Gastrocnemius medialis (tissue), 4 donors: ENCODE measurements around the gene ADIPOQ. TPM values are rescaled to one million over a fixed set of nuclear protein-coding genes. Genes with fewer than 3 reads are reported as not detected.

ENCODE experiments used
- ATAC-seq, 2 donors: fragments of 150-250 bp; one replicate each; pipeline ENCODE4 v1.9.1; 2016
- DNase-seq, 2 donors: peaks; one replicate each; pipeline ENCODE4 v3.0.0-alpha.2; 2019
- H3K27ac ChIP-seq, 4 donors: fragments of 200-600 bp; sonication (generic); 1 replicate in 1 of 4; 2 replicates in 3 of 4; pipeline ENCODE4 v1.5.1; 2016 to 2018; ENCODE audit warnings: mild to moderate bottlenecking in 2 of 4, moderate library complexity in 1 of 4
- H3K27me3 ChIP-seq, 3 donors: fragments of 200-600 bp; sonication (generic) in 2 of 3; 1 replicate in 1 of 3; 2 replicates in 2 of 3; pipeline versions ENCODE4 v1.5.1 to v1.6.0; 2016 to 2019; ENCODE audit warnings: mild to moderate bottlenecking in 1 of 3, moderate library complexity in 1 of 3
- H3K36me3 ChIP-seq, 2 donors: fragments of 200-600 bp; sonication (generic) in 1 of 2; one replicate each; pipeline ENCODE4 v1.5.1; 2017 to 2018
- H3K4me1 ChIP-seq, 2 donors: fragments of 200-600 bp; sonication (generic) in 1 of 2; one replicate each; pipeline ENCODE4 v1.5.1; 2016 to 2017; ENCODE audit warnings: mild to moderate bottlenecking in 2 of 2
- H3K4me3 ChIP-seq, 4 donors: fragments of 200-600 bp; sonication (generic) in 3 of 4; 1 replicate in 1 of 4; 2 replicates in 3 of 4; pipeline ENCODE4 v1.5.1; 2016 to 2019; ENCODE audit warnings: mild to moderate bottlenecking in 2 of 4
- H3K9me3 ChIP-seq, 3 donors: fragments of 200-600 bp; sonication (generic) in 2 of 3; 1 replicate in 1 of 3; 2 replicates in 2 of 3; pipeline ENCODE4 v1.5.1; 2016 to 2019
- POLR2A ChIP-seq, 2 donors: fragments of 450-650 bp; IDR thresholded peaks; one replicate each; pipeline ENCODE4 v1.6.1; 2017; ENCODE audit warnings: antibody characterized with exemption in 2 of 2, mild to moderate bottlenecking in 2 of 2, moderate library complexity in 2 of 2
- in situ Hi-C, 4 donors: fragments of 200-750 bp; cut with MboI; loops; one replicate each; pipeline versions ENCODE4 v1.15.0 to v1.8.0; 2017; ENCODE audit warnings: low sequenced_read_pairs in 4 of 4
- intact Hi-C: fragments of 100-400 bp; cut with DNase I; formaldehyde crosslinking; loops from one replicate; pipeline ENCODE4 v1.15.1; 2023; ENCODE audit warnings: low total_unique reads
- total RNA-seq, 4 donors: library from RNA; depleted of rRNA; stranded (reverse); fragments of >200 nt; gene quantifications; one replicate each; pipeline versions ENCODE4 v1.1.0 to v1.2.3, GENCODE V29; 2016
- TF ChIP-seq, protein P1 (sequence below), 5 experiments: fragments of 450-650 bp in 3 of 5; fragments of 200-600 bp in 2 of 5; sonication (generic) in 2 of 5; IDR thresholded peaks in 4 of 5; conservative IDR thresholded peaks in 1 of 5; 1 replicate in 4 of 5; 2 replicates in 1 of 5; pipeline ENCODE4 v1.5.1; 2016 to 2019; ENCODE audit warnings: antibody characterized with exemption in 5 of 5, mild to moderate bottlenecking in 3 of 5, moderate library complexity in 3 of 5

Gene ADIPOQ
- total RNA-seq, 4 donors from 2014 or later: 0.33 to 4.1 (median 1.8) TPM

DNA sequence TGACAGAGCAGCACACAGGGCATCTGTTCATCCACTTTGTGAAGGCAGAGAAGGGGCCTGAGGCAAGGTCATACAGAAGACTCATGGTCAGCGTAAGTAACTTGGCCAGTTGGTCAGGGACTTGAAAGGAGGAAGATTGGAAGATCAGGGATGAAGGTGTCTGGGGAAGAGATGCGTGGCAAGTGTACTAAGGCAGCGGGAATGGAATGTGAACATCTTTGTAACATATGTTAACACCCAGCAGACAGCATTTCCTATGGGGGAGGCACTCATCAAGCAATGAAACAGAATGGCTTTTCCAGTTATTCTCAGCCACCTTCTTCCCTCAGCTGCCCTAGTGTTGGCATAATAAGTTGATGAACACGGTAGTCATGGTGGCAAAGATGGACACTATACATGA, 28.4 kb upstream of the ADIPOQ start:
- Histone ChIP-seq H3K27ac (no peak overlapping the region), H3K9me3 (no peaks in the 10 kb centered on the region), H3K27me3 (peaks cover 0 to 8% (median 5%) of the 10 kb centered on the region in 3 donors), H3K4me3 (no peak overlapping the region), H3K4me1 (no peaks in the 10 kb centered on the region), H3K36me3 (no peaks in the 10 kb centered on the region)
- in situ Hi-C loops: loop anchor here in 1 of 4 donors (10.0 kb wide), 1 partner anchor 199 kb away; the partner anchor contains the start of gene AHSG
- ATAC-seq: no peak
- TF ChIP-seq, protein P1, sequence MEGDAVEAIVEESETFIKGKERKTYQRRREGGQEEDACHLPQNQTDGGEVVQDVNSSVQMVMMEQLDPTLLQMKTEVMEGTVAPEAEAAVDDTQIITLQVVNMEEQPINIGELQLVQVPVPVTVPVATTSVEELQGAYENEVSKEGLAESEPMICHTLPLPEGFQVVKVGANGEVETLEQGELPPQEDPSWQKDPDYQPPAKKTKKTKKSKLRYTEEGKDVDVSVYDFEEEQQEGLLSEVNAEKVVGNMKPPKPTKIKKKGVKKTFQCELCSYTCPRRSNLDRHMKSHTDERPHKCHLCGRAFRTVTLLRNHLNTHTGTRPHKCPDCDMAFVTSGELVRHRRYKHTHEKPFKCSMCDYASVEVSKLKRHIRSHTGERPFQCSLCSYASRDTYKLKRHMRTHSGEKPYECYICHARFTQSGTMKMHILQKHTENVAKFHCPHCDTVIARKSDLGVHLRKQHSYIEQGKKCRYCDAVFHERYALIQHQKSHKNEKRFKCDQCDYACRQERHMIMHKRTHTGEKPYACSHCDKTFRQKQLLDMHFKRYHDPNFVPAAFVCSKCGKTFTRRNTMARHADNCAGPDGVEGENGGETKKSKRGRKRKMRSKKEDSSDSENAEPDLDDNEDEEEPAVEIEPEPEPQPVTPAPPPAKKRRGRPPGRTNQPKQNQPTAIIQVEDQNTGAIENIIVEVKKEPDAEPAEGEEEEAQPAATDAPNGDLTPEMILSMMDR (IDR thresholded peaks at IDR 0.05 in 4 of 5, conservative IDR thresholded peaks at IDR 0.05 in 1 of 5): no peak
- no peak for TF ChIP-seq POLR2A (IDR thresholded peaks at IDR 0.05)
- DNase-seq: no peak
- intact Hi-C loops: no loop called here

DNA sequence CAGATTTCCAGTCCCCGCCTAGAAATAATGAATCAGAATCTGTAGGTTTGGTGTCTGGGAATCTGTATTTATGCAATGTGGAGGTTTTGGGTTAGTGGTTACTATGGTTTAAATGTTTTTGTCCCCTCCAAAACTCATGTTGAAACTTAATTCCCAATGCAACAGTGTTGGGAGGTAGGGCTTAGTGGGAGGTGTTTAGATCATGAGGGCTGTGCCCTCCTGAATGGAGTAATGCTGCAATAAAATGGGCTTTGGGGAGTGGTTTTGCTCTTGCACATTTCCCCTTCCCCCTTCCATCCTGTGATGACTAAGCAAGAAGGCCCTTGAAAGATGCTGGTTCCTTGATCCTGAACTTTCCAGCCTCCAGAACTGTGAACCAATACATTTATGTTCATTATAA, 27.1 kb upstream of the ADIPOQ start:
- intact Hi-C loops (no loop called here), in situ Hi-C loops (loop anchor here in 2 of 4 donors (5.0 to 10.0 kb wide), 2 partner anchors 198 to 201 kb away; partner anchors contain the start of gene AHSG (in 1 of the 2))
- Histone ChIP-seq H3K27me3 (peaks cover 0 to 8% (median 5%) of the 10 kb centered on the region in 3 donors), H3K36me3 (no peaks in the 10 kb centered on the region), H3K4me1 (no peaks in the 10 kb centered on the region), H3K9me3 (no peaks in the 10 kb centered on the region), H3K4me3 (no peak overlapping the region), H3K27ac (no peak overlapping the region)
- ATAC-seq: no peak
- DNase-seq: no peak
- TF ChIP-seq, protein P1 (IDR thresholded peaks at IDR 0.05 in 4 of 5, conservative IDR thresholded peaks at IDR 0.05 in 1 of 5): no peak
- no peak for TF ChIP-seq POLR2A (IDR thresholded peaks at IDR 0.05)

DNA sequence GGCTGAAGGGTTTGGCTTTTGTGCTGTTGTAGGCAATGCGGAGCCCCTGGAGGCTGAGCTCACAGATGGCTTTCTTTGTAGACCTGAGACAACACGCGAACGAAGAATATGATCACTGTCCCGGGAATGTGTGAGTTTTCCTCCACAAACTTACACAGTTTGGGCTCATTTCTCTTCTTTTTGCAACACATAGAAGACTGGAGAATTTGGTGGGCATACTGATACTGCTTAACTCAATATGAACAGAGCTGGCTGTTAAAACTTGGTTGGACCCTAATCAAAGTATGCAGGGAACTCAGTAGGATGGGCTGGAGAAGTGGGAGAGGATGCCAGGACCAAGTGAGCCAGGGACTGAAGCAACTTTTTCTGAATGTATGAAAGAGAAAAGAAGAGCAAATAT, 24.0 kb upstream of the ADIPOQ start:
- intact Hi-C loops: no loop called here

DNA sequence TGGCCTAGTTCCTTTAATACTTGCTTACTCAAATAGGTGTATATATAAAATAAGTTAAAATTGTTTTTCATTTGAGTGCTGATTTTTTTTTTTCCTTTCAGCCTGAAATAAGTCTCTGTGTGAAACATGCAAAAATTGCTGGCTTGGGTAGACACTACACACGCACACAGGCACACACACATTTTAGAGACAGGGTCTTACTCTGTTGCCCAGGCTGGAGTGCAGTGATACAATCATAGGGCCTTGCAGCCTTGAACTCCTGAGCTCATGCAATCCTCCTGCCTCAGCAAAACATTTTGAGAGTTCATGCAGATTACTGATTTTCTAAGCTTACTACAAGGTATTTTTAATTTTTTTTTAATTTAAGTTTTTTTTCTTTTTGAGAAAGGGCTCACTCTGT, 23.6 kb upstream of the ADIPOQ start:
- Histone ChIP-seq H3K4me3 (no peak overlapping the region), H3K36me3 (no peaks in the 10 kb centered on the region), H3K27me3 (peaks cover 0 to 3% (median under 1%) of the 10 kb centered on the region in 3 donors), H3K4me1 (no peaks in the 10 kb centered on the region), H3K9me3 (no peaks in the 10 kb centered on the region), H3K27ac (no peak overlapping the region)
- TF ChIP-seq, protein P1 (IDR thresholded peaks at IDR 0.05 in 4 of 5, conservative IDR thresholded peaks at IDR 0.05 in 1 of 5): no peak
- no peak for TF ChIP-seq POLR2A (IDR thresholded peaks at IDR 0.05)
- no peak for ATAC-seq
- DNase-seq: no peak
- in situ Hi-C loops (loop anchor here in 2 of 4 donors (5.0 to 10.0 kb wide), 2 partner anchors 202 to 204 kb away; partner anchors contain the start of gene AHSG (in 1 of the 2)), intact Hi-C loops (no loop called here)

More for the DNA sequence above, 24.0 kb upstream of the ADIPOQ start:
- H3K9me3 ChIP-seq: no peaks in the 10 kb centered on the region
- no peak overlapping the region for H3K27ac ChIP-seq
- DNase-seq: no peak
- TF ChIP-seq, protein P1 (IDR thresholded peaks at IDR 0.05 in 4 of 5, conservative IDR thresholded peaks at IDR 0.05 in 1 of 5): no peak
- TF ChIP-seq POLR2A (IDR thresholded peaks at IDR 0.05): no peak
- no peak overlapping the region for H3K4me3 ChIP-seq
- peaks cover 0 to 5% (median 0%) of the 10 kb centered on the region in 3 donors for H3K27me3 ChIP-seq
- no peaks in the 10 kb centered on the region for H3K36me3 ChIP-seq
- H3K4me1 ChIP-seq: no peaks in the 10 kb centered on the region
- ATAC-seq: no peak
- in situ Hi-C loops: loop anchor here in 2 of 4 donors (5.0 to 10.0 kb wide), 2 partner anchors 201 to 204 kb away; partner anchors contain the start of gene AHSG (in 1 of the 2)
